RPMI8226 (cell line): ENCODE data around the gene ATP8A1.
"Not testable (repeated sequence)": the region's sequence is repeated elsewhere in the genome, so short reads cannot be mapped to it uniquely, and the experiment has no call there.

Source experiments
- DNase-seq: peaks from one replicate; pipeline ENCODE4 v3.0.0-alpha.2; 2015

The ATP8A1 gene

GRCh38 chr4:42398171-42398870, 258.6 kb downstream of the ATP8A1 start:
- no peak for DNase-seq

GRCh38 chr4:42397635-42398170, 259.2 kb downstream of the ATP8A1 start:
- no peak for DNase-seq

GRCh38 chr4:42396752-42397634, 259.9 kb downstream of the ATP8A1 start, which contains the start of gene SHISA3:
SHISA3 (plus strand) TSS chr4:42397488; CDS start chr4:42398057, 569 bp downstream.
- no peak for DNase-seq

- no peak for DNase-seq
Measured at GRCh38 chr4:42396361-42396751, 260.5 kb downstream of the ATP8A1 start.

- no peak for DNase-seq
Measured at GRCh38 chr4:42395595-42395994, 261.3 kb downstream of the ATP8A1 start.

- no peak for DNase-seq
Measured at GRCh38 chr4:42392436-42392835, 264.5 kb downstream of the ATP8A1 start.

GRCh38 chr4:42391981-42392380, 264.9 kb downstream of the ATP8A1 start:
- DNase-seq: no peak

- no peak for DNase-seq
Measured at GRCh38 chr4:42391355-42391664, 265.6 kb downstream of the ATP8A1 start.

GRCh38 chr4:42390622-42391354, 266.1 kb downstream of the ATP8A1 start:
- DNase-seq: no peak

GRCh38 chr4:42385516-42385915, 271.4 kb downstream of the ATP8A1 start:
- no peak for DNase-seq

- no peak for DNase-seq
Measured at GRCh38 chr4:42381666-42382065, 275.2 kb downstream of the ATP8A1 start.

- DNase-seq: no peak
Measured at GRCh38 chr4:42377497-42377896, 279.4 kb downstream of the ATP8A1 start.

- not testable (repeated sequence) for DNase-seq
Measured at GRCh38 chr4:42372303-42372702, 284.6 kb downstream of the ATP8A1 start.

GRCh38 chr4:42371305-42372252, 285.3 kb downstream of the ATP8A1 start:
- peak; percentile 16 for DNase-seq

- DNase-seq: no peak
Measured at GRCh38 chr4:42369489-42369888, 287.4 kb downstream of the ATP8A1 start.

- no peak for DNase-seq
Measured at GRCh38 chr4:42366959-42367358, 289.9 kb downstream of the ATP8A1 start.

GRCh38 chr4:42364266-42365053, 292.4 kb downstream of the ATP8A1 start:
- no peak for DNase-seq

- DNase-seq: no peak
Measured at GRCh38 chr4:42363614-42364013, 293.3 kb downstream of the ATP8A1 start.

- DNase-seq: no peak
Measured at GRCh38 chr4:42362591-42362990, 294.3 kb downstream of the ATP8A1 start.

GRCh38 chr4:42361456-42361855, 295.4 kb downstream of the ATP8A1 start:
- DNase-seq: no peak

- DNase-seq: no peak
Measured at GRCh38 chr4:42360256-42360669, 296.6 kb downstream of the ATP8A1 start.
